ENCODE results near the gene IFT25.

Gene IFT25

DNA sequence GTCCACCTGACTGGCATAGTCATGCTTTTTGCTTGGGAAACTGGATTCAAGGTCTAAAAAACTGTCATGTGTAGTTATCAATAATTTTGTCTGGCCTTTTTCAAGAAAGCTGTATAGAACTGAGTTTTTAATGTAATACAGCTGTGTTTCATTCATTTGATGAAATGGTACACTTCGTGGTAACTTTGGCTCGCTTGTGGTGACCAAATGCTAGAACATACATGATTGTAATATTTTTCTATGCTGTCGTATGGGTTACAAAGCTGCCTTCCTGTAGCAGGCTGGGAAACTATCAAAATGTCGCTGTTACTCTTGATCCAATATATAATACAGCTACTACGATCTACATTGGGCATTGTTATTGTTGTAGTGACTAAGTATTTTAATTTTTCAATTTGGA lies 2.8 kb upstream of the IFT25 start:
- Mint-ChIP-seq H3K27me3 (no peaks in the 10 kb centered on the region), H3K4me3 (no peak overlapping the region), H3K36me3 (ENCODE audit: insufficient read depth) (peaks cover 22% of the 10 kb centered on the region), H3K9me3 (no peaks in the 10 kb centered on the region), H3K27ac (peak overlapping the region in 1 of 2 donors; percentile 88), H3K4me1 (ENCODE audit: low read depth in 2 of 2) (peaks cover 23 to 27% of the 10 kb centered on the region in 2 donors)
- ATAC-seq (replicated peaks) (no peak), DNase-seq (no peak)

GRCh38 chr1:53947172-53947907 lies 1.8 kb upstream of the IFT25 start:
- H3K27me3 Mint-ChIP-seq: no peaks in the 10 kb centered on the region
- H3K27ac Mint-ChIP-seq: peak overlapping the region; percentile 88 to 96
- no peaks in the 10 kb centered on the region for H3K9me3 Mint-ChIP-seq
- DNase-seq (no peak), ATAC-seq (replicated peaks) (no peak)
- H3K4me1 Mint-ChIP-seq (ENCODE audit: low read depth in 2 of 2): peaks cover 29 to 36% of the 10 kb centered on the region in 2 donors
- H3K36me3 Mint-ChIP-seq (ENCODE audit: insufficient read depth): peaks cover 19% of the 10 kb centered on the region
- peak overlapping the region; percentile 93 to 98 for H3K4me3 Mint-ChIP-seq

DNA sequence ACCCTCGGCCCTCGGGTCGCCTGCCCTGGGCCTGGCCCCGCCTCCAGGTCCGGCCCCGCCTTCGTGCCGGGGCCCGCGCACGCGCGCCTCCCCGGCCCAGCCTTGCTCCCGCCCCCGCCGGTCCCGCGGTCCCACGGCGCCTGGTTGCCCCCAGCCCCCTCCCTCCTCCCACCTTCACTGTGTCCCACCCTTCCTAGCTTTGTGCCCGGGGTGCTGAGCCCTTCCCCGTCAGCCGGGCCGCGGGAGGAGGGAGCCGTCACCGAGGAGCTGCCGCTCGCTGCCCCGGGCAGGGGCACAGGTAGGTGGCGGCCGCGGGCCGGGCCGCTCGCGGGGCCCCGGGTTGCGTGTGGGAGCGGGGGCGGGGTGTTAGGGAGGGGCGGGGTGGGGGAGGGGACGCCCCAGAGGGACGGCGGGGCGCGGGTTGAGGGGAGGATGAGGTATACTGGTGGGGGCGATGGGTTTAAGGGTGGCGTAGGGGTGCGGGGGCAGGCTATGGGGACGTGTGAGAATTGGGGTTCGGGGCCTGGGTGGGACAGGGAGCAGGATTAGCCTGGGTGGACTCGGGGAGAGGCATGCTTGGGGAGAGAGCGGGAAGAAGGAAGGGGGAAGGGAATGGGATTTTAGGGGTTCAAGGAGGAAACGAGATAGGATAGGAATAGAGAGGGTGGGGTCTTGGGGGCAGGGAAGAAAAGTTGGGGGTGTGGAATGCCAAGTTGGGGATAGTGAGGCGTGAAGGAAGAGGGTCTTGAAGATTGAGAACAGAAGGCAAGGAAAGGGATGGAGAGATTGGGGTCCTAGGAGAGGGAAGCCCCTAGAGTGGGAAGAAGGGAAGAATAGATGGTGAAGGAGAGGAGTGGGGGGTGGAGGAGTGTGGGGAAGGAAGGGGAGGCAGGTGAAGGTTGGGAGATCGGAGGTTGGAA lies 1.0 kb upstream of the IFT25 start, which contains the start of gene LRRC42:
TSS of gene LRRC42 (plus strand) at position 99 of the 920 bp plus-strand sequence. CDS start 5,650 bp downstream, outside the sequence.
- peak; percentile 63 for ATAC-seq (replicated peaks)
- H3K36me3 Mint-ChIP-seq (ENCODE audit: insufficient read depth): peaks cover 14% of the 10 kb centered on the region
- H3K4me1 Mint-ChIP-seq (ENCODE audit: low read depth in 2 of 2): peaks cover 29 to 36% of the 10 kb centered on the region in 2 donors
- no peaks in the 10 kb centered on the region for H3K9me3 Mint-ChIP-seq
- no peak for DNase-seq
- H3K27ac Mint-ChIP-seq: peak within 1 kb of the TSS; percentile 96 to 97
- H3K27me3 Mint-ChIP-seq: no peaks in the 10 kb centered on the region
- H3K4me3 Mint-ChIP-seq: peak within 1 kb of the TSS; percentile 93 to 98

DNA sequence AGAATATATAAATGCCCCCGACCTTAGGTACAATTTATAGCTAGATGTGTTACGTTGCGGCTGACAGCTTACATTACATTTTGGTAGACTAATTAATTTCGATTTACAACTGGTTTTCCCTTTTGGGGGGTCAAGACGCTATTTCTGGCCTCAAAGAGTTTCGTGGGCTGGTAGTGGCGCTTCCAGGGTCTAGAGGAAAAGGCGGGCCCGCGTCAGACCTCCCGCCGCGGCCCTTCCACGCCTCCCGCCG lies 391 bp downstream of the IFT25 start:
- H3K4me3 Mint-ChIP-seq: peak overlapping the region; percentile 93 to 98
- ATAC-seq (replicated peaks) (no peak), DNase-seq (no peak)
- no peaks in the 10 kb centered on the region for H3K27me3 Mint-ChIP-seq
- peak overlapping the region; percentile 96 to 97 for H3K27ac Mint-ChIP-seq
- H3K36me3 Mint-ChIP-seq (ENCODE audit: insufficient read depth): peaks cover 11% of the 10 kb centered on the region
- H3K9me3 Mint-ChIP-seq: no peaks in the 10 kb centered on the region
- H3K4me1 Mint-ChIP-seq (ENCODE audit: low read depth in 2 of 2): peaks cover 31 to 39% of the 10 kb centered on the region in 2 donors

DNA sequence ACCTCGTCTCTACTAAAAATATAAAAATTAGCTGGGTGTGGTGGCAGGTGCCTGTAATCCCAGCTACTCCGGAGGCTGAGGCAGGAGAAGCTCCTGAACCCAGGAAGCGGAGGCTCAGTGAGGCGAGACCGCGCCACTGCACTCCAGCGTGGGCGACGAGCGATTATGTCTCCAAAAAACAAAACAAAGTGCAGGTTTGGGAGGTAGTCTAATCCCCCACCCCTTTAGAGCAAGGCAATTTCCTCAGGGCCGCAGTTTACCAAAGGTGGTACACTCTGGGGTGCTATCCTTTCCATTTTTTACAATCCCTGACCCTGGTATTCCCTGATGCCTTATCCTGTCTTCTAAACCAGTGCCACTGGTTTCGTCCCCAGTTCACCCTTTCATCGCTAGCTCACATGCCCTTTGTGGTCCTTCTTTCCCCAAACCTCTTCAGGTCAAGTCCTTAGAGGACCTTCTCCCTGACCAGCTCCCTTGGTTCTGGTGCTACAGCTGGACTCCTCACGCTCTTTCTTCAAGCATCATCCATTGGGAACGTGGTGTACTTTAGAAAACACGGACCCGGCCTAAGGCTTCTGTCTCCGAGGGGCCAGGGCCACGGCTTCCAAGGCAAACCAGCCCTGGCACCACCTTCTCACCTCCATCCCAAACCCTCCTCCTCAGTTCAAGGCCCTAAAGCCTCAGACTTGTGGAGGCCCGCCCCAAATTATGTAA lies 873 bp downstream of the IFT25 start:
- Mint-ChIP-seq H3K27me3 (no peaks in the 10 kb centered on the region), H3K36me3 (ENCODE audit: insufficient read depth) (peaks cover 11% of the 10 kb centered on the region), H3K4me1 (ENCODE audit: low read depth in 2 of 2) (peaks cover 32 to 42% of the 10 kb centered on the region in 2 donors), H3K9me3 (no peaks in the 10 kb centered on the region), H3K4me3 (peak overlapping the region; percentile 93 to 98), H3K27ac (peak overlapping the region; percentile 96 to 97)
- DNase-seq: no peak
- ATAC-seq (replicated peaks): no peak

GRCh38 chr1:53943490-53944043 lies 1.9 kb downstream of the IFT25 start:
- no peaks in the 10 kb centered on the region for H3K9me3 Mint-ChIP-seq
- no peak for ATAC-seq (replicated peaks)
- peaks cover 18% of the 10 kb centered on the region for H3K36me3 Mint-ChIP-seq (ENCODE audit: insufficient read depth)
- no peak for DNase-seq
- peaks cover 32 to 47% of the 10 kb centered on the region in 2 donors for H3K4me1 Mint-ChIP-seq (ENCODE audit: low read depth in 2 of 2)
- peak overlapping the region; percentile 93 to 98 for H3K4me3 Mint-ChIP-seq
- no peaks in the 10 kb centered on the region for H3K27me3 Mint-ChIP-seq
- peak overlapping the region; percentile 71 to 96 for H3K27ac Mint-ChIP-seq

- peaks cover 23% of the 10 kb centered on the region for H3K36me3 Mint-ChIP-seq (ENCODE audit: insufficient read depth)
- H3K4me3 Mint-ChIP-seq: peak overlapping the region in 1 of 2 donors; percentile 98
- no peaks in the 10 kb centered on the region for H3K27me3 Mint-ChIP-seq
- ATAC-seq (replicated peaks) (no peak), DNase-seq (no peak)
- H3K9me3 Mint-ChIP-seq: no peaks in the 10 kb centered on the region
- peaks cover 32 to 50% of the 10 kb centered on the region in 2 donors for H3K4me1 Mint-ChIP-seq (ENCODE audit: low read depth in 2 of 2)
- H3K27ac Mint-ChIP-seq: no peak overlapping the region
Observed at GRCh38 chr1:53943090-53943489, 2.4 kb downstream of the IFT25 start.

- Mint-ChIP-seq H3K4me1 (ENCODE audit: low read depth in 2 of 2) (peaks cover 30 to 54% of the 10 kb centered on the region in 2 donors), H3K27ac (no peak overlapping the region), H3K9me3 (no peaks in the 10 kb centered on the region), H3K27me3 (no peaks in the 10 kb centered on the region), H3K36me3 (ENCODE audit: insufficient read depth) (peaks cover 30% of the 10 kb centered on the region), H3K4me3 (peak overlapping the region in 1 of 2 donors; percentile 98)
- ATAC-seq (replicated peaks): no peak
- DNase-seq: no peak
Observed at GRCh38 chr1:53942127-53942957, 3.2 kb downstream of the IFT25 start.

DNA sequence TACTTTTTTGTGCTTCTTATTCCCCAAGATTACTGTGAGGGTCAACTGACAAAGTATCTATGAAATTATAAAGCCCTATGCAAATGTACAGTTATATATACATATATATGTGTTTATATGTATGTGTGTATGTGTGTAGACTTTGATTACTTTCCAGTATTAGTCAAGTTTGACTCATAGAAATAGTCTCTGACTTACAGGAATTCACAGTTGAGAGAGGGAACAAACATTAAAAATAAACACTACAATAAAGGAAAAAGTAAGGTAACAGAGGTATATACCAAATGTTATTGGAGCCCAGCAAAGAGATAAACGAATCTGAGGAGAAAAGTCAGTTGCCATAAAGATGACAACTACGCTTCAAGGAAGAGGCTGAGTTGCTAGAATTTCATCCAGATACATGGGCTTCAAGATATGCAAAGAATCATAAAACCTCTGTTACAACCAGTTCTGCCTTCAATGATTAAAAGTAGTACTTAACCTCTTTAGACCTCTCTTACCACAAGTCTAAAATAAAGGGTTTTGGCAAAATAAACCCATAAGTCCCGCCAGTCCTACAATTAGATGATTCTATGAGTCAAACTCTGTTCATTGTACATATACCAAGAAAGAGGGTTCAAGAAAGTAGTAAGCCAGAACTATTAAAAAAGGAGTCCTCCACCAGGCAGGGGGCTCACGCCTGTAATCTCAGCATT lies 7.2 kb downstream of the IFT25 start:
- H3K4me1 Mint-ChIP-seq (ENCODE audit: low read depth in 2 of 2): peaks cover 9 to 28% of the 10 kb centered on the region in 2 donors
- H3K36me3 Mint-ChIP-seq (ENCODE audit: insufficient read depth): peaks cover 30% of the 10 kb centered on the region
- no peaks in the 10 kb centered on the region for H3K9me3 Mint-ChIP-seq
- H3K4me3 Mint-ChIP-seq: no peak overlapping the region
- no peak overlapping the region for H3K27ac Mint-ChIP-seq
- ATAC-seq (replicated peaks) (no peak), DNase-seq (no peak)
- no peaks in the 10 kb centered on the region for H3K27me3 Mint-ChIP-seq

DNA sequence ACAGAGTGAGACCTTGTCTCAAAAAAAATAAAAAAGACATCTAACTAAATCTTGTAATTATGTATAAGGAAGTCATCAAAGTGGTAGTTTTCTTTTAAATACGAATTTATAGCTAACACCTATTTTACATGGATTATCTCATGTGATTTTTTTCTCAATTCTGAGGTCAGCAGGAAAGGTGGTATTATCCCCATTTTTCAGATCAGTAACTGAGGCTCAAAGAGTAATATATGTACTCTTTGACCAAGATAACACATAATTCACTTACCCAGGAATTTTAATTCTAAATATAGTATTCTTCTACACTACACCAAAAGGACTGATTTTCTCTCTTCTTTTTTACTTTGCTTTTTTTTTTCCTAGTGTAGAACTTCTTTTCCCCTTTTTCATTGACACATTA lies 9.1 kb downstream of the IFT25 start:
- Mint-ChIP-seq H3K4me1 (ENCODE audit: low read depth in 2 of 2) (peaks cover 2 to 18% of the 10 kb centered on the region in 2 donors), H3K9me3 (no peaks in the 10 kb centered on the region), H3K27ac (peak overlapping the region in 1 of 2 donors; percentile 20)

DNA sequence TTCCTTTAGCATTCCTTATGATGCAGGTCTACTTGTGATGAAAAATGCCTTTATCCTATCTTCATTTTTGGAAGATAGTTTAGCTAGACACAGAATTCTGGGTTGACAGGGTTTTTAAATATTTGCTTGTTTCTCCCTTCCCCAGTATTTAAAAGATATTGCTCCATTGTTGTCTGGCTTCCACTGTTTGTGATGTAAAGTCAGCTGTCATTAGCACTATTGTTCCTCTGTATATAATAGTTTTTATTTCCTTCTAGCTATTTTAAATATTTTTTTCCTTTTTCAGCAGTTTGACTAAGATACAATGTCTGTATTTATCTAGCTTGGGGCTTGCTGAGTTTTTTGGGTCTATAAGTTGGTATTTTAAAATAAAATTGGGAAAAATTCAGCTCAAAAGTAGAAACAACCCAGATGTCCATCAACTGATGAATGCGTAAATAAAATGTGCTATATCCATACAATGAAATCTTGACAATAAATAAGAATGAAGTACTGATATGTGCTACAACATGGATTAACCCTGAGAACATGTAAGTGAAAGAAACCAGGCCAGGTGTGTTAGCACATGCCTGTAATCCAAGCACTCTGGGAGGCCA lies 11.2 kb downstream of the IFT25 start:
- no peaks in the 10 kb centered on the region for H3K27me3 Mint-ChIP-seq
- H3K36me3 Mint-ChIP-seq (ENCODE audit: insufficient read depth): peaks cover 32% of the 10 kb centered on the region
- no peak overlapping the region for H3K27ac Mint-ChIP-seq
- H3K4me3 Mint-ChIP-seq: no peak overlapping the region
- H3K9me3 Mint-ChIP-seq: no peaks in the 10 kb centered on the region
- DNase-seq (no peak), ATAC-seq (replicated peaks) (no peak)
- peaks cover 0 to 9% of the 10 kb centered on the region in 2 donors for H3K4me1 Mint-ChIP-seq (ENCODE audit: low read depth in 2 of 2)

More for the DNA sequence above, 9.1 kb downstream of the IFT25 start:
- H3K27me3 Mint-ChIP-seq: no peaks in the 10 kb centered on the region
- no peak for ATAC-seq (replicated peaks)
- DNase-seq: no peak
- H3K36me3 Mint-ChIP-seq (ENCODE audit: insufficient read depth): peaks cover 30% of the 10 kb centered on the region
- no peak overlapping the region for H3K4me3 Mint-ChIP-seq

GRCh38 chr1:53931523-53931922 lies 14.0 kb downstream of the IFT25 start:
- no peak overlapping the region for H3K27ac Mint-ChIP-seq
- no peaks in the 10 kb centered on the region for H3K9me3 Mint-ChIP-seq
- H3K36me3 Mint-ChIP-seq (ENCODE audit: insufficient read depth): peaks cover 27% of the 10 kb centered on the region
- H3K27me3 Mint-ChIP-seq: no peaks in the 10 kb centered on the region
- DNase-seq: no peak
- H3K4me1 Mint-ChIP-seq (ENCODE audit: low read depth in 2 of 2): peaks cover 3 to 7% of the 10 kb centered on the region in 2 donors
- no peak overlapping the region for H3K4me3 Mint-ChIP-seq
- ATAC-seq (replicated peaks): no peak

All from effector memory CD8-positive, alpha-beta T cell (primary cell).